Kasumi-1 (cell line): Measurements from ENCODE around the gene CTNNA2.
"Not testable (repeated sequence)": the region's sequence is repeated elsewhere in the genome, so short reads cannot be mapped to it uniquely, and the experiment has no call there.

ENCODE experiments used
- DNase-seq, 2 experiments: peaks; one replicate each; lab custom pipeline; 2025; lab: John Stamatoyannopoulos, UW

CTNNA2 gene

DNA sequence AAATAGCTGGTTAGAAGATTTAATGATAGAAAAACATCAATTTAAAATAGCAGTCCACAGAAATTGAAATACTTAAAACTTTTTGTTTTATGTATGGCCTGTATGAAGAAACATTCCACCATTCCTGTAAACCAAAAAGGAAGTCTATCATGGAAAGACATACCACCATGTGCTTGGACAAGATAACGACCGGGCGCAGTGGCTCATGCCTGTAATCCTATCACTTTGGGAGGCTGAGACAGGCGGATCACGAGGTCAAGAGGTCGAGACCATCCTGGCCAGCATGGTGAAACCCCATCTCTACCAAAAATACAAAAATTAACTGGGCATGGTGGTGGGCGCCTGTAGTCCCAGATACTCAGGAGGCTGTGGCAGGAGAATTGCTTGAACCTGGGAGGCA lies 519.8 kb downstream of the CTNNA2 start:
- DNase-seq, result not testable (repeated sequence)

DNA sequence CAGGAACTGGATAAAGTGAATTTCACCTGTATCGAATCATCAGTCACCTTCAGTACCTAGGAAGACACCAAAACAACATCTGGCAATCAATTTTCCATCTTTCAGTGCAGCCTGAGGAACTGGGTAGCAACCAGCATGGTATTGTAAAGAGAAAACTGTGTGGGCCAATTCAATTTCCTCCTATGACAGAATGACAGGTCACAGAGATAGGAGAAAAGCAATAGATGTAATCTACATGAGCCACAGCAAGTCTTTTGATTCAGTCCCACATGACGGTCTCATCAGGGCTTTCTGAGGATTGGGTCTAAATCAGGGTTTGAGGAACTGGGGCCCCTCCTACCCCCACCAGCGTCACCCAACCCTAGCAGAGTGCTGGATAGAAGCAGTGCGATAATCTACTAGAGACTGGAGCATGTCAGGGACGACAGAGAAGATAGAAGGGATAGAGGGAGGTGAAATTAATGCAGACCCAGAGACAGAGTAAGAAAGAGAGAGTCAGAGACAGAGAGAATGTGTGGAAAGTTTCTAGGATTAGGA lies 523.0 kb downstream of the CTNNA2 start:
- no peak for DNase-seq

DNA sequence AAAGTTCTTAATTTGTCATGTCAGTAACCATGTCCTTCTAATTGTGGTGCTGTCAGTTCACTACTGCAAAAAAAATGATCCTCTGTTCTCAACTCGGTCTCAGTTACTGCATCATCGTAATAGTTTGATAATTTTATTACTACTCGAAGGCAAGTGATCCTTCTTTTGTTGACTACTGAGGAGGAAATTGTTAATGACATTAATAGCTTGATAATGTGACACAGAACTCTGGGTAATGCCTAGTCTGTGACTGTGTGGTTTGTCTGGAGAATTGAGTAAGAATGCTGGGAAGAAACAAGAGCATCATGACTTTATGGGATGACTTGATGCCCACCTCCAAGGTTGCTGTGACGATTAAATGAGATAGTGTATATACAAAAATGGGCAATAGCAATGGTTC lies 524.5 kb downstream of the CTNNA2 start:
- no peak for DNase-seq

DNA sequence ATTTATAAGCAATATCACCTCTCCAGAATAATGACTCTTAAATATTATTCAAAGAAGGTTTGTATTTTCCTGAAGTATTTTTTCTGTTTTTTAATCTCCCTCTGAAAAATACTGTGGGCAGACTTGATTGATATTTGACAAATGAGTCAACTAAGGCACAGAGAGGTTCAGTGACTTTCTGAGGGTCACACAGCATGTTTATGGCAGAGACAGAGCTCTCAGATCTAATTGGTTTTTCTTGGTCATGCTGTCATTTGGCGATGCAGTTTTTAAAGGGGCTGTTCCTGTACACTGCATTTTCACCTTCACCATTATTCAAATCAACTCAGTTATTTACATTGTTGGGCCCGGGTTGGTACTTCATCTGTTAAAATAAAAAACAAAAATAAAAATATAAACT lies 527.4 kb downstream of the CTNNA2 start:
- no peak for DNase-seq

DNA sequence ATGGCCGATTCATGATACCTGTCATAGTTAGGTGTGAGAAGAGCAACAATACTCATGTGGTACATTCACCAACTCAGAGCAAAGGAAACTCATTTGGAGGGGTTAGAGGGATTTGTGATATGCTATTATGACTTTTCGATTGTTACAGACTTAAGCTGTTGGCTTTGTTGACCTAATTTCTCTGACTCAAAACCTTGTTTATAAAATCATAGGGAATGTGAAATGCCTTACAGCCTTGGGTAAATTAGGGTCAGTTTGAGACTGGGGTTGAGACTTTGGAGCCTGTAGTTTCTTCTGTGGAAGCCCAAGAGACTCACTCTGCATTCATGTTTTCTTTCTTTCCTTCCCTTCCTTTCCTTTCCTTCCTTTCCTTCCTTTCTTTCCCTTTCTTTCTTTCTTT lies 529.8 kb downstream of the CTNNA2 start:
- no peak for DNase-seq

DNA sequence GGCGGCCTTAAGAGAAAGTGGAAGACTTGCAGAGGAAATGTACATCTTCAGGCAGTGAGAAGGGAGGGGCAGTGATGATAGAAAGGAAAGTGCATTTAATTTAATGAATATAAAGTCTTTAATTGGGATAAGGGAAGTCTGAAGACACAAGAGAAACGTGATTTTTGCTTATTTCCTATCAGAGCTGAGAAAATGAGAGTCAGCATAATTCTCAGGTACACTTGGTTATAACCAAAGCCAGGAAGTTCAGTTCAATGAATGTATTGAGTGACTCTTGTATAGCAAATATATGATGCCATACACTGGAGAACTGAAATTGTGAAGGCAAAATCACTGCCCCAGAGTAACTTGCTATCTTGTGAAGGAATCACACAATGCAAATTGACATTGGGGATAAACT lies 535.4 kb downstream of the CTNNA2 start:
- DNase-seq, result no peak

DNA sequence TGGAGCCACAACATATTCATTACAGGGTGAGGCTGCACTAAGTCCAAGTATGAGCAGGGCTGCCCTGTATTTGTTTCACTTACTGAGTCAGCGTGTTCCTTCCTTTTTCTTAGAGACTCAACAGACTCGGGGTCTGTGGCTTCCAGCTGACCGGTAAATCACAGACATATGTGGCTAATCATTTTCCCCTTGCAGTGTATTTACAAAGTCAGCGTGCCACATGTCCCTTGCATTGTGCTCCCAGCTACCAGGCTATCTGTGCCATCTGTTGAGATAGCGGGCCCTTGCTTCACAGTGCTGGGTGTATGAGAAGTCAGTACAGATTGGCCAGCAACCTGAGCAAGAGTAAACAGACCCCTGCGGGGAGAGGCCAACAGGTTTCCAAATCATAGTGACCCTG lies 537.4 kb downstream of the CTNNA2 start:
- peak; percentile 61 to 65 for DNase-seq

DNA sequence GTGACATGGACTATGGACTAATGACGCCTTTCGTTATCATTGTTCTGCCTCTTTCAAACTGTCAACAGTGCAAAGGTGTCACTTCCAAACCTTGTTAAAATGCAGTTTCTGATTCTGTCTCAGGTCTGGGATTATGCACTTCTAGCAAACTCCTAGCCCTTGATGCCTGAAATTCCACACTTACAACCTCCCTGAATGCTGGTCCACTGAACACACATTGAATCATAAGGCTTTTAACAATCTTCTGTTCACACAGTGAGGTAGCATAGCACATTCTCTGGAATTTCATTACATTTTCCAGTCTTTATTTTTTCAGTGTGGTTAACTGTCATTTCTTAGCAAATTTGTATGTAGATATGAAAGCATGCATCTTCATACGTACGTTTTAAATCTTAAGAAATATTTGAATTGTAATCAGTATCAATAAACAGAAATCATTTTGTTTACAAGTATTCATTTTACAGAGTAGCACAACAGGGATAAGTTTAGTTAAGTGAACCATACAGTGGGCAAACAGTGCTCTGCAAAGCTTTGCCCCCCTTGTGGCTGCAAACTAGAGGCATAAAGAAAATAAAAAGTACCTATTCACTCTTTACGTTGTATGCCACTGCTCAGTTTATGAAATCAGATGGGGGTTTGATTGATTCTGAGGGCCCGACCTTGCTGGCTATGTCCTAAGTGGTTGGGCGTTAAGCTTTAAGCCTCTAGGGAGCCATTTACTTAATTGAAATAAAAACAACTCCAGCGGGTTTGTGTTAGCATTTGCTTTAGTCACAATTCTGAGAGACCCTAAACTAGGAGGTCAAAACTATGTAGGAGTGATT lies 540.9 kb downstream of the CTNNA2 start:
- DNase-seq, result no peak

DNA sequence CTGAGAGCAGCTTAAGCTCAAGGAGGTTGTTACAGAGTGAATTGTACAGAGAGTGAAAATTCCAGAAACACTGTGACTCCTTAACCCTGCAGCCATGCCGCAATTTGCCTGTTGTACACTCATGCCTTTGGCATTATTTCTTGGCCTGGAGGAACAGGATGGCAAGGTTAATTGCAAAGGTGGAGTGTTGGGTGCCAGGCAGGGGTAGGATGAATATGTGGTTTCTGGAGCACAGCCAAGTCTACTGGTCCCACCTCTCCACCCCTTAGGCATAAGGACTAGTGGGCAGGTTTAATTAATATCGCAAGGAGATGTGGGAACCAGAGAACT lies 541.5 kb downstream of the CTNNA2 start:
- DNase-seq, result no peak

DNA sequence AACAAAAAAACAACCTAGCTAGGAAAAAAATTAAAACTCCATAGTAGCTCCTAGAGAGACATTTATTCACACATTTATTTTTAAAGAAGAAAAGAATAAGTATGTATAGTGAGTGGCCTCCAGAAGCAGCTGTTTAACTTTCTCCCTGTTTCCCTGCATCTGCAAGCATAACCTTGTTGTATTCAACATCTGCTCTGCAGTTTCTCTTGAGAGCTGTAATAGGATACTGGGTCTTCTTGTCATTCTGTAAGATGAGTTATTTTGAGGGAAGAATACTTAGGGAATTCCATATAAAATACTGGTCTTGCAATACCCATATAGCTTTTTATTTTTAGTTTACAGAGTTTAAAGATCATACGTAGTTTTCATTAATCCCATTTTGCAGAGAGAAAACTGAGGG lies 545.1 kb downstream of the CTNNA2 start:
- no peak for DNase-seq

DNA sequence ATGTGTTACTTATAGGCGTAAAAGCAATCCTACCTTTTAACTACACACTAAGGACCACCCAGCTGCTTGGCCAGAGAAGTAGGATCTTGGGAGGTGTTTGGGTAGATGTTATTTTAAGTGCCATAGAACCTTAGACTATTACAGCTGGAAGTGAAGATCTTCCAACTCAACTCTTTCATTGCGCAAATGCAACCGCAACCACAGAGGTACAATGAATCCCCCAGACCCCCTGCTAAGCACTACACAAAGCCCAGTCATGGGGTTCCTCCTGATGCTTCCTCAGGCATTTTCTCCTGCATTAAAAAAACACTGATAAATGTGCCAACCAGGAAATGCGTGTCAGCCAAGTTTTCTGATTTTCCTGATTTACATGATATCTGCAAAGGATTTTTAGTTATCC lies 545.7 kb downstream of the CTNNA2 start:
- no peak for DNase-seq

DNA sequence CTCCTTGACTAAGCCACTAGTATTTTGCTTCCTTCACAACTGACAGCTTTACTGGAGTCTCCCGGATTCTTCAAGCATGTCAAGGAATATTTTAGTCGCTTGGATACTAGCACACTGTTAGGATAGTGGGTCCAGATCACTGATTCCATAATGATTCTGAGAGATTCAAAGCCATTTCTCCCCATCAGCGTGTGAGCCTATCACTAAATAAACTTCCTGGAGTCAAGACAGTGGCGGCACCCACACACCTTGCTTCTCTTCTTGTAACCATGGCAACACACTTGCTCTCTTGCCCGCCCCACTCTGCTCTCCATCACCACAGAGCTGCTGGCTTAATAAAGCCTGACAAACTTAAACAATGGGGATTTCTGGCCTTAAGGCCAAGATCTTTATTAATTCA lies 546.6 kb downstream of the CTNNA2 start:
- DNase-seq, result no peak

DNA sequence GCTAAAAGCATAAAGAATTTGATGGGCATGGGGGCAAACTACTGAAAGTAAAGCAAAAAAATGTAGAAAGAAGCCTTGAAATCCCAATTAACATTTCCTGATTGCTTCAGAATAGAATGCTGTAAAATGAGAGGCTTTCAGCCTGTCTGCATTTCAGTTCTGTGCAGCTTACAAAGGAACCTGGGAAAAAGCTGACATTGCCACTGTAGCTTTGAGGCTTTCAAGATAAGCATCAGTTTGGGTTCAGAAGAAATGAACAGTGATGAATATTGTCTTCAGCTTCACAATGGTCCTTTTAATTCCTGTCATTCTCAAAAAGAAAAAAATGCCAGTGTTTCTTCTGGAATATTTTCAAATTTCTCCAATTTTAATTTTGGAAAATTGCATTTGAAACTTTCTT lies 549.0 kb downstream of the CTNNA2 start:
- DNase-seq, result no peak

DNA sequence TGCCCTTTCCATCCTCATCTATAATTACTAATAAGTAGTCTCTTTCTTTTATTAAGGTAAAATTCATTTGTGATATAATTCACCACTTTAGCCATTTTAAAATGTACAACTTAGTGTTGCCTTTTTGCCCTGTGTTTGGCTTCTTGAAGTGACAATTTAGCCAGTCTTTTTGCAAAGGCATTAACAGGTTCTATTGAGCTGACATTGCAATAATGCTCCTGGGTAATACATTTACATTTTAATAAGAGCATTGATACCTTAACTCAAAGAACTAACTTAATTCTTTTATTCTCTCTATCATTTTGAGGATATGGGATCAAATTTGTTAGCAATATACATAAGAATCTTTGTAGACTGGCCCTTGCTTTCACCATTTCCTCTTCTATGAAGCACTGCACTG lies 549.4 kb downstream of the CTNNA2 start:
- DNase-seq, result no peak

DNA sequence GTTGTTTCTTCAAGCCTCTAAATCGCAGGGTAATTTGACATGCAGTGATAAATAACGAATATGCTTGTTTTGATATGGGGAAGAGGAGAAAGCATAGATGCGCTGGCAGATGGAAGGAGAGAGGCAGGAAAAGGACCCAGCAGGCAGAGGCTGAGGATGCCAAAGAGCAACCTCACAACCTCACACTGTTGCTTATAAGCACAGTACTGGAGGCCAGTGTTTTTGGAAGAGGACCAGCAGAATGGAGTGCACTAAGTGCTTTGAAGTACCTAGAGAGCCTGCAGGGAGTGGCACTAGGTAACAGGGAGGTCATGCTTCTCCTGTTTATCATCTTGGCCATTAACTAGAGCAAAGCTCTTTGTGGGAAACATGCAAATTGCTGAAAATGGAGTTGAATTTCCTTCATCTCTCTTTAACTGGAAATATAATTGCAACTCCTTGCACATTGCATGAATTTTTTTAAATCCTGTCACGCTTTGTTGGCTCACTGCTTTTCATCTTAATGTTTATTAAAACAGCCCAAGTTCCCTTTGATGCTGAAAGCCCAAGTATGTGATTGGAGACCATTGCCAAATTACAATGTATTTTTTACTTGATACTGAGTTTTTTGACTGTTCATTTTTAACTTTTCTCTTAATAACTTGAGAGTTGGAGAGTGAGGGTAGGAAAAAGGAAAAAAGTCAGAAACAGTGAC lies 555.3 kb downstream of the CTNNA2 start:
- no peak for DNase-seq

DNA sequence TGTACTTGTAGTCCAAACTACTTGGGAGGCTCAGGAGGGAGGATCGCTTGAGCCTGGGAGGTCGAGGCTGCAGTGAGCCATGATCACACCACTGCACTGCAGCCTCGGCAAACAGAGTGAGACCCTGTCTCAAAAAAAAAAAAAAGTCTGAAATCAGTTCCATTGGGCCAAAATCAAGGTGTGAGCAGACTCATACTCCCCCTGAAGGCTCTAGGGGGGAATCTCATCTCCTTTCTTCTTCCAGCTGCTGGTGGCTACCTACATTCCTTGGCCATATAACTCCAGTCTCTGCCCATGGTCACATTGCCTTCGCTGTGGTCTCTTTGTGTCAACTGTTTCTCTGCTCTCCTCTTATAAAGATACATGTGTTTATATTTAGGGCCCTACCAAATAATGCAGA lies 557.7 kb downstream of the CTNNA2 start:
- no peak for DNase-seq

DNA sequence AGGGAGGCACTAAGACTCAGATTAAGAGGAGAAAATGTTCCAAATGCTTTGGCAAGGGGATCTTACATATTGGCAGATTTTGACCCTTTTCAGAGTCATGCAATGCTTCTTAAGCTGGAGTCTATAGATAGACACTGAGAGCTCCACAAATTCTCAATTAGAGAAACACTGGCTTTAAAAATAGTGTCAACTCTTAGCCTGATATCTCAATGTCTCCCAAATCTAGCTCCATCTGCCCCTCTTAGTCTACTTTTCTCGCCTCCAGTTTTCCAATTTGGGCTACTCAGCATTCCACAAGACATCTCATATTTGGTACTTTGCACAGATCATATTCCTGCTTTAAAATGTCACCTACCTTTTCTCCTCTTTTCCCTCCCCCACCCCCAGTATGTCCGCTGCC lies 559.1 kb downstream of the CTNNA2 start:
- DNase-seq, result no peak

DNA sequence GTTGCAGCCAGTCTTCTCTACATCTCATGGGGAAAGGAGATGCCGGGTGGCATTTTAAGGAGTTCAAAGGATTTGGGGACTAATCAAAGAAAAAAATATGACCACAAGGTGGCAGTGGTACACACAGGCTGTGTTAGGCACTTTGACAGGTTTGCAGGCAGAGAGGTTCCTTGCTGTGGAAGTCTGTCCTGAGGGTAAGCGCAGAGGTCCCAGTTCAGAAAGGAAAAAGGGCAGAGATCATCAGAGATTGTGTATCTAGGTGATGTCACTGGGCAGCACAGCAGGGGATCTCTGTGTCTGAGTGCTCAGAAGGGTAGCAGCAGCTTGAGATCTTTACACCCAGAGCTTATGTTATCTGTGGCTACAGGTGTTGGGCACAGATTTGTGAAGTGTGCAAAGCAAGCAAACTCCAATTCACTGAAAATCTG lies 560.3 kb downstream of the CTNNA2 start:
- DNase-seq, result peak; percentile 49 to 77

DNA sequence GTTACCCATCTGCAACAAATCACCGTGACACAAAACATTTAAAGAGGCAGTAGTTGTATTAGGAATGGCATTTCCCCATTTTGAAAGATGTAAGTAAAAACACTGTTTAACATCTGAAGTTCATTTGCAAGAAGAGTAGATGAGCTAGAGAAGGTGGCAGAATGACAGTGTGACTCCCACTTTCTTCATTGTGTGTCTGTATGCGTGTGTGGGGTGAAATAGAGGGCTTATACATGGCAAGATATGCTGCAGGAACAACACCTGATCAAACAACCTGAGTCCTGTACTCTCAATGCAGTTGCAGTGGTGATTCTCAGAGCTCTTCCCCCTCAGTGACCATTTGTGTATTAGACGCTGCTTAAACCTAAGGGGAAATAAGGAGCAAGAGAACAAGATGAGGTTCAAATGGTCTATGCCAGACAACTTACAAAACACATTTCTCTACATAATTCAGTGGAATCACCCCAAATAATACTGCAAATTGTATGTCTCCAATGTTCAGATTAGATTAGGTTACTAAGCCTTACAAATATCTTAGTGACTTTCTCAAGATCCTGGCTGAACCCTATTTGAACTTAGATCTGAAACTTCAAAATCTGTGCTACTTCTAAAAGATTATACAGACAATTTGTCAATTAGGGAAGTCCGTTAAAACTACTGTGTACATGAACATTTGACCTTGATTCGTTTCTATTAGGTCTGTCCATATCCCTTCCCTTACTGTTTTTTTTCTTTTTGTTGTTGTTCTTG lies 561.6 kb downstream of the CTNNA2 start:
- DNase-seq, result no peak

DNA sequence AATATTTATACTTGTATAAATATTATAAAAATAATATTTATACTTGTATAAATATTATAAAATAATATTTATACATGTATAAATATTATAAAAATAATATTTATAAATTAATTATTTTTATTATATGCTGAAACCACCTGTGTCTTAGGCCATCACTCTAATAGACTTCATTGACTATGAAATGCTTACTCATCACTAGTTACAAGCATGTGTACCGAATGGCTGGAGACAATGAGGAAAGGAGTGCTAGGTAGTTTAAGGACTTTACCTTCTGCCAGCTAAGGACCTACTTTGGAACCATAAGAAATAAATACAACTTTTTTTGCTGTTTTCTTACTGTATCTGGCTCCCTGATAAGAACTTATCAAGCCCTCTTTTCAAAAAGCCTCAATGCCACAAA lies 562.9 kb downstream of the CTNNA2 start:
- DNase-seq, result no peak

DNA sequence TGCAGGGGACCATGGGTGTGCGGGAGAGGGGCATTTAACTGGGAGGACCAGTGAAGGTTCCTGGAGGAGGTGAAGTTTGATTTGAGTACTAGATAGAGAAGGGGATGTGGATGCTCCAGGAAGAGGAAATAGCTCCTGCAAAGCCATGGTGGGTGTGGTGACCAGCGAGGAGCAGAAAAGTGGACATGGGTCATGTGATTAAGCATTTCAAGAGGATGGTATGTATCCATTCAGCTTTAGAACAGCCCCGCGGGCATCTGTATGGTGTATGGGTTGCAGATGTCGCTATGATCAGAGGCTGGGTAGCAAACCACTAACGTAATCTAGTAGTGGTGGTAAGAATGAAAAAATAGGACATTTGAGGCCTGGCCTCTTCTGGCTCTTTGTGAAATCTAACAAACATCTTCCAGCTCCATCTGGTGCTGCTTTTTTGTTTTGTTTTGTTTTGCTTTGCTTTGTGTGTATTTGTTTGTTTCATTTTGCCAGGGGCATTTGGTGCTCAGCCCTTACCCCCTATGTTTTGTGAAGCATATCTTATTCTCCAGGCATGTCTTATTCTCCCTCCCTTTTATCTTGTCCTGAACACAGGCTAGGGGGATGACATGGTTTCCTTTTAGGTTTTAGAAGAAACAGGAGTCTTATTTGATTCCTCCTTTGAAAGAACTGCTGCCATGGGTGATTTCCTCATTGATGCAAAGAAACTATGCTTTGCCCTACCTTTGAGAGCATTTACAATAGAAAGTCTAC lies 565.6 kb downstream of the CTNNA2 start:
- no peak for DNase-seq

DNA sequence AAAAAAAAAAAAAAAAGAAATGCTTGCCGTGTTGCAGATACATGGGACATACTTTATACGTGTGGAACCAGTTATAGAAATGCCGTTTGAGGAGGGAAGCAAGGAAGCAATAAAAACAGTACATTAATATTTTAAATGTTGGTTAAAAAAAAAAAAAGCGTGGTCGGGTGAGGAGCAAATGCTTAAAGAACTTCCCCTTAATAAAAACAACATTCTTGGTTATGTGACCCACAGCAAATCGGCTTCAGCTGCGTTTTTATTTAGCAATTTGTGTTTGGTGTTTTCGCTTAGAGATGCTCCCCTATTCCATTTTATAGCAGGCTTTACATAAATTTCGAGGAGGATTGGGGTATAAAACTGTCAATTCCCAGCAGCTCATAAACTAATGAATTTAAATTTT lies 568.1 kb downstream of the CTNNA2 start:
- DNase-seq, result peak in 1 of 2 experiments; percentile 22
